ENCODE data around the gene HIVEP2. TPM values are rescaled to one million over a fixed set of nuclear protein-coding genes. Genes with fewer than 3 reads are reported as not detected.

Gene HIVEP2
- total and polyA plus RNA-seq, 2 experiments from 2014 or later = 8.3 to 21.0 TPM

- DNase-seq = no peak
- Histone ChIP-seq H3K79me2 (ENCODE audit: insufficient read depth) (peaks cover 100% of the 10 kb centered on the region), H4K20me1 (ENCODE audit: insufficient read depth) (peaks cover 5% of the 10 kb centered on the region; the same call in 1 of the 2 replicates), H3K4me1 (ENCODE audit: insufficient read depth) (peaks cover 51% of the 10 kb centered on the region), H3K9me2 (ENCODE audit: insufficient read depth) (no peaks in the 10 kb centered on the region), H3K4me2 (ENCODE audit: unreplicated experiment) (no peak overlapping the region), H3K36me3 (ENCODE audit: low read depth) (no peaks in the 10 kb centered on the region), H3F3A (ENCODE audit: insufficient read depth) (peaks cover 17% of the 10 kb centered on the region; the same call in 1 of the 2 replicates), H3K27ac (no peak overlapping the region), H3K9ac (no peak overlapping the region), H2AFZ (no peak overlapping the region), H3K4me3 (no peak overlapping the region), H3K27me3 (replicated peaks; ENCODE audit: insufficient read depth) (no peaks in the 10 kb centered on the region), H3K9me3 (ENCODE audit: low read depth) (no peaks in the 10 kb centered on the region)
- TF ChIP-seq EZH2 (IDR thresholded peaks at IDR 0.05; ENCODE audit: insufficient read depth, poor library complexity, severe bottlenecking) (no peak), EZH2phosphoT487 (IDR thresholded peaks at IDR 0.05; ENCODE audit: insufficient read depth, low read depth) (no peak)
- WGBS, 2 experiments (ENCODE audit: low coverage in 1 of 2, low lambda C conversion rate in 2 of 2, missing lambda C conversion rate in 2 of 2) = 95 to 96% methylated on average over 21 of the region's 21 CpGs
- in situ Hi-C loops (cut with MboI) = no loop called here
Observed at GRCh38 chr6:142935553-142936517, 9.1 kb downstream of the HIVEP2 start.

- in situ Hi-C loops (cut with MboI) = no loop called here
- H3K27me3 ChIP-seq (replicated peaks; ENCODE audit: insufficient read depth) = no peaks in the 10 kb centered on the region
- H3K4me2 ChIP-seq (ENCODE audit: unreplicated experiment) = no peak overlapping the region
- WGBS, 2 experiments (ENCODE audit: low coverage in 1 of 2, low lambda C conversion rate in 2 of 2, missing lambda C conversion rate in 2 of 2) = 83 to 87% methylated on average over 3 of the region's 3 CpGs
- TF ChIP-seq EZH2phosphoT487 (IDR thresholded peaks at IDR 0.05; ENCODE audit: insufficient read depth, low read depth) = no peak
- no peak for TF ChIP-seq EZH2 (IDR thresholded peaks at IDR 0.05; ENCODE audit: insufficient read depth, poor library complexity, severe bottlenecking)
- no peak for DNase-seq
- no peak overlapping the region for H3K9ac ChIP-seq
- peaks cover 5% of the 10 kb centered on the region; the same call in 1 of the 2 replicates for H4K20me1 ChIP-seq (ENCODE audit: insufficient read depth)
- no peaks in the 10 kb centered on the region for H3K9me2 ChIP-seq (ENCODE audit: insufficient read depth)
- H3K4me1 ChIP-seq (ENCODE audit: insufficient read depth) = peaks cover 49% of the 10 kb centered on the region
- H3K4me3 ChIP-seq = no peak overlapping the region
- H3K36me3 ChIP-seq (ENCODE audit: low read depth) = no peaks in the 10 kb centered on the region
- H3K27ac ChIP-seq = no peak overlapping the region
- H3K79me2 ChIP-seq (ENCODE audit: insufficient read depth) = peaks cover 100% of the 10 kb centered on the region
- no peak overlapping the region for H2AFZ ChIP-seq
- peaks cover 28% of the 10 kb centered on the region for H3F3A ChIP-seq (ENCODE audit: insufficient read depth)
- H3K9me3 ChIP-seq (ENCODE audit: low read depth) = no peaks in the 10 kb centered on the region
Observed at GRCh38 chr6:142934599-142934998, 10.4 kb downstream of the HIVEP2 start.

- no peak for DNase-seq
- H3F3A ChIP-seq (ENCODE audit: insufficient read depth) = peaks cover 33% of the 10 kb centered on the region
- no peak overlapping the region for H2AFZ ChIP-seq
- no peak overlapping the region for H3K9ac ChIP-seq
- H3K27me3 ChIP-seq (replicated peaks; ENCODE audit: insufficient read depth) = no peaks in the 10 kb centered on the region
- H3K9me3 ChIP-seq (ENCODE audit: low read depth) = no peaks in the 10 kb centered on the region
- no peaks in the 10 kb centered on the region for H3K36me3 ChIP-seq (ENCODE audit: low read depth)
- H3K4me1 ChIP-seq (ENCODE audit: insufficient read depth) = peaks cover 49% of the 10 kb centered on the region
- no peaks in the 10 kb centered on the region; the same call in 1 of the 2 replicates for H4K20me1 ChIP-seq (ENCODE audit: insufficient read depth)
- TF ChIP-seq EZH2 (IDR thresholded peaks at IDR 0.05; ENCODE audit: insufficient read depth, poor library complexity, severe bottlenecking) = no peak
- no peak for TF ChIP-seq EZH2phosphoT487 (IDR thresholded peaks at IDR 0.05; ENCODE audit: insufficient read depth, low read depth)
- no peak overlapping the region for H3K27ac ChIP-seq
- in situ Hi-C loops (cut with MboI) = no loop called here
- no peaks in the 10 kb centered on the region for H3K9me2 ChIP-seq (ENCODE audit: insufficient read depth)
- H3K79me2 ChIP-seq (ENCODE audit: insufficient read depth) = peaks cover 100% of the 10 kb centered on the region
- H3K4me3 ChIP-seq = no peak overlapping the region
- H3K4me2 ChIP-seq (ENCODE audit: unreplicated experiment) = no peak overlapping the region
Observed at GRCh38 chr6:142934106-142934505, 10.9 kb downstream of the HIVEP2 start.

- H3K4me2 ChIP-seq (ENCODE audit: unreplicated experiment) = no peak overlapping the region
- H3K4me3 ChIP-seq = no peak overlapping the region
- no peaks in the 10 kb centered on the region for H3K27me3 ChIP-seq (replicated peaks; ENCODE audit: insufficient read depth)
- H3K9me3 ChIP-seq (ENCODE audit: low read depth) = no peaks in the 10 kb centered on the region
- no peaks in the 10 kb centered on the region for H3K9me2 ChIP-seq (ENCODE audit: insufficient read depth)
- peaks cover 37% of the 10 kb centered on the region for H3F3A ChIP-seq (ENCODE audit: insufficient read depth)
- H4K20me1 ChIP-seq (ENCODE audit: insufficient read depth) = no peaks in the 10 kb centered on the region; the same call in 1 of the 2 replicates
- H3K36me3 ChIP-seq (ENCODE audit: low read depth) = no peaks in the 10 kb centered on the region
- TF ChIP-seq EZH2 (IDR thresholded peaks at IDR 0.05; ENCODE audit: insufficient read depth, poor library complexity, severe bottlenecking) (no peak), EZH2phosphoT487 (IDR thresholded peaks at IDR 0.05; ENCODE audit: insufficient read depth, low read depth) (no peak)
- no peak overlapping the region for H3K9ac ChIP-seq
- DNase-seq = no peak
- H3K79me2 ChIP-seq (ENCODE audit: insufficient read depth) = peaks cover 100% of the 10 kb centered on the region
- H3K27ac ChIP-seq = no peak overlapping the region
- no peak overlapping the region for H2AFZ ChIP-seq
- peaks cover 51% of the 10 kb centered on the region for H3K4me1 ChIP-seq (ENCODE audit: insufficient read depth)
- in situ Hi-C loops (cut with MboI) = no loop called here
Observed at GRCh38 chr6:142933701-142934100, 11.3 kb downstream of the HIVEP2 start.
